GM12878 (cell line): ENCODE data around the gene SYNGAP1. TPM values are rescaled to one million over a fixed set of nuclear protein-coding genes. Genes with fewer than 3 reads are reported as not detected.

Experiments
- BCL3 ChIP-seq: IDR thresholded peaks from 2 replicates; pipeline ENCODE4 v1.6.1; 2011; ENCODE audit warnings: borderline replicate concordance, low read depth, mild to moderate bottlenecking, moderate library complexity, low read length; ENCODE audit not compliant: insufficient read depth, poor library complexity, severe bottlenecking
- CBX3 ChIP-seq: fragments of 200-600 bp; sonication (generic); IDR thresholded peaks from 2 replicates; pipeline ENCODE4 v1.6.1; 2016; ENCODE audit warnings: low read depth, borderline replicate concordance
- CHD1 ChIP-seq: IDR thresholded peaks from 2 replicates; pipeline ENCODE4 v1.6.1; 2012; ENCODE audit warnings: low read depth, low read length, improper control_type of control experiment
- E2F8 ChIP-seq: fragments of 450-650 bp; IDR thresholded peaks from 2 replicates; pipeline ENCODE4 v1.6.1; 2018; ENCODE audit warnings: mild to moderate bottlenecking, low read depth, moderate library complexity; ENCODE audit not compliant: partially characterized antibody
- EP300 ChIP-seq, 2 experiments: fragments of 150-350 bp in 1 of 2; IDR thresholded peaks; 2 replicates each; pipeline ENCODE4 v1.6.1; 2011 to 2012; ENCODE audit warnings: low read depth in 2 of 2, low read length in 2 of 2, borderline replicate concordance in 1 of 2, improper control_type of control experiment in 1 of 2, inconsistent platforms in 1 of 2; ENCODE audit not compliant: control insufficient read depth in 1 of 2
- FOXM1 ChIP-seq: IDR thresholded peaks from 2 replicates; pipeline ENCODE4 v1.6.1; 2012; ENCODE audit warnings: low read depth, mild to moderate bottlenecking, inconsistent platforms, low read length, moderate library complexity
- MEF2A ChIP-seq: IDR thresholded peaks from 2 replicates; pipeline ENCODE4 v1.6.1; 2011; ENCODE audit warnings: low read depth, mild to moderate bottlenecking, low read length, moderate library complexity; ENCODE audit not compliant: insufficient read depth
- MTA2 ChIP-seq: fragments of 450-650 bp; IDR thresholded peaks from 2 replicates; pipeline ENCODE4 v1.6.1; 2016; ENCODE audit warnings: low read depth, mild to moderate bottlenecking, moderate library complexity
- MYB ChIP-seq: fragments of 150-350 bp; IDR thresholded peaks from 2 replicates; pipeline ENCODE4 v1.6.1; 2014; ENCODE audit warnings: mild to moderate bottlenecking, low read depth, low read length, borderline replicate concordance
- NR2C1 ChIP-seq: fragments of 450-650 bp; IDR thresholded peaks from 2 replicates; pipeline ENCODE4 v1.6.1; 2017; ENCODE audit warnings: antibody characterized with exemption, mild to moderate bottlenecking, moderate library complexity
- POU2F2 ChIP-seq: IDR thresholded peaks from 3 replicates; pipeline ENCODE4 v1.6.1; 2011; ENCODE audit warnings: low read depth, mild to moderate bottlenecking, low read length, borderline replicate concordance
- SKIL ChIP-seq: fragments of 450-650 bp; IDR thresholded peaks from 2 replicates; pipeline ENCODE4 v1.6.1; 2017; ENCODE audit warnings: mild to moderate bottlenecking, low read depth, inconsistent platforms; ENCODE audit not compliant: poor library complexity, severe bottlenecking
- SMARCA5 ChIP-seq: fragments of 450-650 bp; IDR thresholded peaks from 2 replicates; pipeline ENCODE4 v1.6.1; 2017; ENCODE audit warnings: mild to moderate bottlenecking
- SUPT20H ChIP-seq: IDR thresholded peaks from 2 replicates; pipeline ENCODE4 v1.6.1; 2011; ENCODE audit warnings: low read depth, mild to moderate bottlenecking, low read length, moderate library complexity, borderline replicate concordance; ENCODE audit not compliant: control insufficient read depth
- TCF12 ChIP-seq: IDR thresholded peaks from 2 replicates; pipeline ENCODE4 v1.6.1; 2011; ENCODE audit warnings: low read depth, mild to moderate bottlenecking, low read length
- ZNF687 ChIP-seq: fragments of 450-650 bp; IDR thresholded peaks from 2 replicates; pipeline ENCODE4 v1.6.1; 2017; ENCODE audit warnings: mild to moderate bottlenecking, moderate library complexity
- ZSCAN29 ChIP-seq: fragments of 450-650 bp; IDR thresholded peaks from 2 replicates; pipeline ENCODE4 v1.6.1; 2017; ENCODE audit warnings: mild to moderate bottlenecking, moderate library complexity
- polyA plus RNA-seq, 11 experiments: library from polyadenylated mRNA; depleted of rRNA in 4 of 11; unstranded in 6 of 11; stranded (reverse) in 5 of 11; fragments of >200 nt; fragmentation: Nextera tagmentation in 4 of 11; fragmentation: Illumina TruSeq in 1 of 11; extraction: Ambion mirVana in 4 of 11; extraction: Trizol in 1 of 11; gene quantifications; 1 replicate in 1 of 11; 2 replicates in 10 of 11; pipeline versions ENCODE4 v1.2.1 to v1.2.3, GENCODE V29; 2011 to 2016; ENCODE audit warnings: inconsistent platforms in 2 of 11, missing spikeins in 2 of 11, low read depth in 1 of 11
- total RNA-seq, 4 experiments: library from RNA; depleted of rRNA in 3 of 4; stranded (reverse); fragments of >200 nt in 3 of 4; fragmentation: Illumina TruSeq in 1 of 4; extraction: Trizol in 1 of 4; gene quantifications; 2 replicates each; pipeline versions ENCODE4 v1.2.1 to v1.2.3, GENCODE V29; 2013 to 2021

SYNGAP1 gene
- total and polyA plus RNA-seq, 10 of the 15 experiments (the other 5 are each of a cell fraction or from before 2014, with no cell fraction given), result 0.05 to 9.2 (median 1.2) TPM

GRCh38 chr6:33454009-33454946 is 34.4 kb downstream of the SYNGAP1 start, which contains the start of gene ZBTB9 (continued):
- TF ChIP-seq E2F8 (no peak), FOXM1 (no peak), SKIL (no peak), MEF2A (0 out of 2 replicates have a peak, but pooled peaks have one; percentile 20), ZSCAN29 (0 out of 2 replicates have a peak, but pooled peaks have one; percentile 6), MTA2 (no peak), BCL3 (peak; percentile 48), MYB (no peak), ZNF687 (peak; percentile 42; the same call in 1 of the 2 replicates), TCF12 (0 out of 2 replicates have a peak, but pooled peaks have one; percentile 25), EP300 (IDR thresholded peaks at IDR 0.05; ENCODE audit: borderline replicate concordance in 1 of 2, control insufficient read depth in 1 of 2, low read depth in 2 of 2, low read length in 2 of 2) (no peak), CBX3 (no peak), SUPT20H (no peak), POU2F2 (peak; percentile 39; the same call in 1 of the 3 replicates), SMARCA5 (no peak), NR2C1 (no peak), CHD1 (no peak)
